ENCODE measurements around the gene MYH16. TPM values are rescaled to one million over a fixed set of nuclear protein-coding genes. Genes with fewer than 3 reads are reported as not detected.
"Not testable (repeated sequence)": the region's sequence is repeated elsewhere in the genome, so short reads cannot be mapped to it uniquely, and the experiment has no call there.

The MYH16 gene
- total RNA-seq, 1 donor from 2014 or later: not detected

DNA sequence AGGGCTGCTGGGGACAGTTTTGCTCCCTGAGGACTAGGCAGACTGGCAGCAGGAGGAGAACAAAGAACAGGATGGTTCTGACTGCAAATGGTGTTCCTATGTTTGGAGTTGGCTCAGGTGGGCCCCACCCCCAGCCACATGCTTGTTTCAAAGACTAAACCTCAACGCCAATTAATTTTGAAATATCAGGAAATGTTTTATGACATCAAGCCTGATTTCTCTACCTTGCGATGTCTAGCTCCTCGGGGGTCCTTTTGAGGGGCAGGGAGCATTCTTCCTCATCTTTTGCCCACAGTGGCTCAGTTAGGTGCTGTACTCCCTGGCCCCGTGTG is 4.1 kb upstream of the MYH16 start:
- intact Hi-C loops (cut with micrococcal nuclease): no loop called here
- no peak overlapping the region for H3K4me3 ChIP-seq
- H3K4me1 ChIP-seq: no peaks in the 10 kb centered on the region
- H3K36me3 ChIP-seq: no peaks in the 10 kb centered on the region
- TF ChIP-seq, protein P1, sequence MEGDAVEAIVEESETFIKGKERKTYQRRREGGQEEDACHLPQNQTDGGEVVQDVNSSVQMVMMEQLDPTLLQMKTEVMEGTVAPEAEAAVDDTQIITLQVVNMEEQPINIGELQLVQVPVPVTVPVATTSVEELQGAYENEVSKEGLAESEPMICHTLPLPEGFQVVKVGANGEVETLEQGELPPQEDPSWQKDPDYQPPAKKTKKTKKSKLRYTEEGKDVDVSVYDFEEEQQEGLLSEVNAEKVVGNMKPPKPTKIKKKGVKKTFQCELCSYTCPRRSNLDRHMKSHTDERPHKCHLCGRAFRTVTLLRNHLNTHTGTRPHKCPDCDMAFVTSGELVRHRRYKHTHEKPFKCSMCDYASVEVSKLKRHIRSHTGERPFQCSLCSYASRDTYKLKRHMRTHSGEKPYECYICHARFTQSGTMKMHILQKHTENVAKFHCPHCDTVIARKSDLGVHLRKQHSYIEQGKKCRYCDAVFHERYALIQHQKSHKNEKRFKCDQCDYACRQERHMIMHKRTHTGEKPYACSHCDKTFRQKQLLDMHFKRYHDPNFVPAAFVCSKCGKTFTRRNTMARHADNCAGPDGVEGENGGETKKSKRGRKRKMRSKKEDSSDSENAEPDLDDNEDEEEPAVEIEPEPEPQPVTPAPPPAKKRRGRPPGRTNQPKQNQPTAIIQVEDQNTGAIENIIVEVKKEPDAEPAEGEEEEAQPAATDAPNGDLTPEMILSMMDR (IDR thresholded peaks at IDR 0.05; ENCODE audit: borderline replicate concordance): no peak
- peaks cover 54% of the 10 kb centered on the region for H3K27me3 ChIP-seq (ENCODE audit: low read depth)
- peaks cover 5% of the 10 kb centered on the region for H3K9me3 ChIP-seq (replicated peaks)
- DNase-seq: no peak
- H3K27ac ChIP-seq (replicated peaks): no peak overlapping the region

DNA sequence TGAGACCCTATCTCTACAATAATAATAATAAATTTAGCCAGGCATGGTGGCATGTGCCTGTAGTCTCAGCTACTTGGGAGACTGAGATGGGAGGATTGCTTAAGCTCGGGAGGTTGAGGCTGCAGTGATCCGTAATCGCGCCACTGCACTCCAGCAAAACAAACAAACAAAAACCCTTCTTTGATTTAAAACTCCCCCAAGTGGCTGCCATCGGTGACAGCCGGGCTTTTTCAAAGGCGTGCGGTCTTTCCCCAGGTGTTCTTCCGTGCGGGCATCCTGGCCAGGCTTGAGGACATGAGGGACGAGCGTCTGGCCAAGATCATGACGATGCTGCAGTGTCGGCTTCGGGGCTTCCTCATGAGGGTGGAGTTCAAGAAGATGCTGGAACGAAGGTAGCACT is 1.9 kb upstream of the MYH16 start:
- H3K4me3 ChIP-seq: no peak overlapping the region
- TF ChIP-seq, protein P1 (IDR thresholded peaks at IDR 0.05; ENCODE audit: borderline replicate concordance): no peak
- intact Hi-C loops (cut with micrococcal nuclease): no loop called here
- peaks cover 4% of the 10 kb centered on the region for H3K9me3 ChIP-seq (replicated peaks)
- no peak for DNase-seq
- H3K36me3 ChIP-seq: no peaks in the 10 kb centered on the region
- H3K27ac ChIP-seq (replicated peaks): no peak overlapping the region
- H3K4me1 ChIP-seq: no peaks in the 10 kb centered on the region
- H3K27me3 ChIP-seq (ENCODE audit: low read depth): peaks cover 34% of the 10 kb centered on the region

DNA sequence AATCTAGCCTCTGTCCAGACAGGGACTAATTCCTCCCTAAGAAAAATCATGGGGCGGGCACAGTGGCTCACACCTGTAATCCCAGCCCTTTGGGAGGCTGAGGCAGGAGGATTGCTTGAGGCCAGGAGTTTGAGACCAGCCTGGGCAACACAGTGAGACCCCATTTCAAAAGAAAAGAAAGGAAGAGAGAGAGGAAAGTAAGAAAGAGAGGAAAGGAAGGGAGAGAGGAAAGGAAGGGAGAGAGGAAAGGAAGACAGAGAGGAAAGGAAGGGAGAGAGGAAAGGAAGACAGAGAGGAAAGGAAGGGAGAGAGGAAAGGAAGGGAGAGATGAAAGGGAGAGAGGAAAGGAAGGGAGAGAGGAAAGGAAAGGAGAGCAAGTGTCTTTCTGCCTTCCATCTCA is 922 bp downstream of the MYH16 start:
- intact Hi-C loops (cut with micrococcal nuclease); H3K36me3 ChIP-seq; H3K4me3 ChIP-seq; H3K4me1 ChIP-seq; DNase-seq; H3K9me3 ChIP-seq (replicated peaks); H3K27ac ChIP-seq (replicated peaks): not testable (repeated sequence)
- H3K27me3 ChIP-seq (ENCODE audit: low read depth): peaks cover 19% of the 10 kb centered on the region

DNA sequence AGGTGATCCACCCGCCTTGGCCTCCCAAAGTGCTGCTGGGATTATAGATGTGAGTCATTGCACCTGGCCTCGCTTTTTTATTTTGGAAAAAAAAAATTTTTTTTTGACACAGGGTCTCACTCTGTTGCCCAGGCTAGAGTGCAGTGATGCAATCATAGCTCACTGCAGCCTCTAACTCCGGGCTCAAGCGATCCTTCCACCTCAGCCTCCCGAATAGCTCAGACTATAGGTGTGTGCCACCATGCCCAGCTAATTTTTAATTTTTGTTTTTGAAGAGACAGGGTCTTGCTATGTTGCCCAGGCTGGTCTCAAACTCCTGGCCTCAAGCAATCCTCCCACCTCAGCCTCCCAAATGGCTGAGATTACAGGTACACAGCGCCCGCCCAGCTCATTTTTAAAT is 2.3 kb downstream of the MYH16 start:
- intact Hi-C loops (cut with micrococcal nuclease); H3K27ac ChIP-seq (replicated peaks); DNase-seq; H3K4me3 ChIP-seq; H3K4me1 ChIP-seq; H3K36me3 ChIP-seq; H3K9me3 ChIP-seq (replicated peaks): not testable (repeated sequence)
- peaks cover 14% of the 10 kb centered on the region for H3K27me3 ChIP-seq (ENCODE audit: low read depth)

DNA sequence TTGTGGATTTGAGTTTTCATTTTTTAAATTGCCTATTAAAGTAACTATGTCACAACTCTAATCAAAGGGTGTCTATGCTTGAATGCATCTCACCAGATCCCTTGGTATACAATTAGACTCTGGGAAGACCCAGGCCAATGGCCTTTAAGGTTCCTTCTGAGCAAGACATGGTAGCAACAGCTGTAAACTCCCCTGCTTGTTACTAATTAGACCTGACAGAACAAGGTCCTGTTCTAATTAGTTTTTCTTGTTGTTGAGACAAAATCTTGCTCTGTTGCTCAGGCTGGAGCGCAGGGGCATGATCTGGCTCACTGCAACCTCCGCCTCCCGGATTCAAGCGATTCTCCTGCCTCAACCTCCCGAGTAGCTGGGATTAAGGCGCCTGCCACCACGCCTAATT is 2.9 kb downstream of the MYH16 start:
- Histone ChIP-seq H3K36me3 (no peaks in the 10 kb centered on the region), H3K27me3 (ENCODE audit: low read depth) (peaks cover 8% of the 10 kb centered on the region), H3K27ac (replicated peaks) (no peak overlapping the region), H3K4me1 (no peaks in the 10 kb centered on the region), H3K9me3 (replicated peaks) (no peaks in the 10 kb centered on the region), H3K4me3 (no peak overlapping the region)
- TF ChIP-seq, protein P1 (IDR thresholded peaks at IDR 0.05; ENCODE audit: borderline replicate concordance): no peak
- no peak for DNase-seq
- intact Hi-C loops (cut with micrococcal nuclease): no loop called here

DNA sequence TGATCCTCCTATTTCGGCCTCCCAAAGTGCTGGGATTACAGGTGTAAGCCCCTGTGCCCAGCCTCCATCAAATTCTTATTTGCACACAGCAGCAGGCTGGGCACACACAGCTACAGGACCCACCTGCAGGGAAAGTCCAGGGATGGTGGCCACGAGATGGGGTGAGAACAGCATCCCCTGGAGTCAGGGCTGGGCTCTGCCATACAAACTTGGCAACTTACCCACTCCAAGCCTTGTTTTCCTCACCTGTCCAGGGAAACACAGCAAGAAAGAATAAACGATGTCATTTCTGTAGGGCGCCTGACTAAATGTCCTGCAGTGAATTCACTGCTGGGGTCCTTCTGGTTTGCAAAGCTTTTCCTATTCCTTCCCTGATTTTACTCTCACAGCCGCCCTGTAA is 5.5 kb downstream of the MYH16 start:
- Histone ChIP-seq H3K9me3 (replicated peaks) (no peaks in the 10 kb centered on the region), H3K4me1 (no peaks in the 10 kb centered on the region), H3K4me3 (no peak overlapping the region), H3K27me3 (ENCODE audit: low read depth) (no peaks in the 10 kb centered on the region), H3K27ac (replicated peaks) (no peak overlapping the region), H3K36me3 (no peaks in the 10 kb centered on the region)
- DNase-seq: no peak
- intact Hi-C loops (cut with micrococcal nuclease): no loop called here
- TF ChIP-seq, protein P1 (IDR thresholded peaks at IDR 0.05; ENCODE audit: borderline replicate concordance): no peak

DNA sequence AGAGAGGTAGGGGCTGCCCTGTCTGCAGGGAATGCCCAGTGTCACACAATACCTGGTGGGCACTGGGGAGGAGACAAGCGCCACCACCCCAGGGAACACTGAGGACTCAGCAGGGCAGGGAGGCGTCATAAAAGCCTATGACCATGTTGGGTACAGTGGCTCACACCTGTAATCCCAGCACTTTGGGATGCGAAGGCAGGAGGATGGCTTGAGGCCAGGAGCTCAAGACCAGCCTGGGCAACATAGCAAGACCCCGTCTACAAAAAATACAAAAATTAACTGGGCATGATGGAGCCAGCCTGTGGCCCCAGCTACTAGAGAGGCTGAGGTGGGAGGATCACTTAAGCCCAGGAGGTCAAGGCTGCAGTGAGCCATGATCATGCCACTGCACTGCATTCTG is 11.5 kb downstream of the MYH16 start:
- H3K36me3 ChIP-seq; H3K27ac ChIP-seq (replicated peaks); intact Hi-C loops (cut with micrococcal nuclease); H3K4me3 ChIP-seq; H3K4me1 ChIP-seq; H3K9me3 ChIP-seq (replicated peaks); H3K27me3 ChIP-seq (ENCODE audit: low read depth); DNase-seq: not testable (repeated sequence)
